GM12873 (cell line): ENCODE measurements around the gene UBASH3B.

Source experiments
- TF ChIP-seq, protein P1 (sequence below): IDR thresholded peaks from 2 replicates; pipeline ENCODE4 v1.5.1; 2012; ENCODE audit warnings: low read depth, mild to moderate bottlenecking, moderate library complexity, low read length, control low read depth; ENCODE audit not compliant: insufficient read depth; ENCODE audit errors: missing control alignments

Gene UBASH3B

DNA sequence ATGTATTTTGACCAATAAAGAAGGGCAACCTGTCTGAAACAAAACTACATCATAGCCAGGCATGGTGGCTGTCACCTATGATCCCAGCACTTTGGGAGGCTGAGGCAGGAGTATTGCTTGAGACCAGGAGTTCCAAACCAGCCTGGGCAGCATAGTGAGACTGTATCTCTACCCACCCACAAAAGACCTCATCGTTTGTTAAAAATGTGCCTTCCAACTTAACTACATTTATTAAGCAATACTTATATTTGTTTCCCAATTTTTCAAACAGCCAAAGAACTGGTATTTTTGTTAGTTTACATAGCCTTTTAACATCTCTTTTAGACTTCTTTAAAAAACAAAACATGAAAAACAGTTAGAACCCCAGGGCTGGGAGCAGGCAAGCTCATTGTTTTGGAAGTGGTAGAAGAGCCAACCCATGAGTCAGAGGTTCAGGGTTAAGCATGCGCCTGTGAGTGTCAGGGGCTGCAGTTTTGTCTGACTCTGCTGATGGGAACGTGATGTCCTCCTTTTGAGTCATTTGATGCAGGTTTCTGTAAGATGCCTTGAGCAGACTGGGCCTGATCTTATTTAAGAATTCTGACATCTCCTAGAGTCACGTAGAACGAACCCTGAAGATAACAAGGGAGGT, 128.9 kb downstream of the UBASH3B start:
- TF ChIP-seq, protein P1, sequence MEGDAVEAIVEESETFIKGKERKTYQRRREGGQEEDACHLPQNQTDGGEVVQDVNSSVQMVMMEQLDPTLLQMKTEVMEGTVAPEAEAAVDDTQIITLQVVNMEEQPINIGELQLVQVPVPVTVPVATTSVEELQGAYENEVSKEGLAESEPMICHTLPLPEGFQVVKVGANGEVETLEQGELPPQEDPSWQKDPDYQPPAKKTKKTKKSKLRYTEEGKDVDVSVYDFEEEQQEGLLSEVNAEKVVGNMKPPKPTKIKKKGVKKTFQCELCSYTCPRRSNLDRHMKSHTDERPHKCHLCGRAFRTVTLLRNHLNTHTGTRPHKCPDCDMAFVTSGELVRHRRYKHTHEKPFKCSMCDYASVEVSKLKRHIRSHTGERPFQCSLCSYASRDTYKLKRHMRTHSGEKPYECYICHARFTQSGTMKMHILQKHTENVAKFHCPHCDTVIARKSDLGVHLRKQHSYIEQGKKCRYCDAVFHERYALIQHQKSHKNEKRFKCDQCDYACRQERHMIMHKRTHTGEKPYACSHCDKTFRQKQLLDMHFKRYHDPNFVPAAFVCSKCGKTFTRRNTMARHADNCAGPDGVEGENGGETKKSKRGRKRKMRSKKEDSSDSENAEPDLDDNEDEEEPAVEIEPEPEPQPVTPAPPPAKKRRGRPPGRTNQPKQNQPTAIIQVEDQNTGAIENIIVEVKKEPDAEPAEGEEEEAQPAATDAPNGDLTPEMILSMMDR, result no peak

DNA sequence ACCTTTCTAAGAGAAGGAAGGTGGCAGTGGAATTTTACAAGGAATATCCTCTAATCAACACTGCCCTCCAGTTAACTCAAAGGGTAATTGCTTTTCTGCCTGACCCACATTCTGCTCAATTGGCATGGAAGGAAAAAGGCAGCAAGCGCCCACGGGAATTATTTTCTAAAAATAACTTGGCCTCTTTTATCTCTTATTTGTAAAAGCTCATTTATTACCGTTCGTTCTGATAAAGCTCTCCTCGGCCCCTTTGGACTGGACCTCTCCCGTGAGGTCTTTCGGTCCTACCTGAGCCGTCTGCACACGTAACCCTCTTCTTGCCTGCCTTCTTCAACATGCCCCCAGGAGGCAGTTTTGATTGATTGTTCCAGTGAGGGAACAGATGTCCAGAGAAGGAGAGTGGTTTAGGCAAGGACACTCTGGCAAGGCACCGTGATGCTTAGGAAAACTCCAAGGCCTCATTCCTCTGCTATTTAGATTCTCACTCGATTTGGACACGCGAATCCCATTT, 129.6 kb downstream of the UBASH3B start:
- TF ChIP-seq, protein P1, result no peak

DNA sequence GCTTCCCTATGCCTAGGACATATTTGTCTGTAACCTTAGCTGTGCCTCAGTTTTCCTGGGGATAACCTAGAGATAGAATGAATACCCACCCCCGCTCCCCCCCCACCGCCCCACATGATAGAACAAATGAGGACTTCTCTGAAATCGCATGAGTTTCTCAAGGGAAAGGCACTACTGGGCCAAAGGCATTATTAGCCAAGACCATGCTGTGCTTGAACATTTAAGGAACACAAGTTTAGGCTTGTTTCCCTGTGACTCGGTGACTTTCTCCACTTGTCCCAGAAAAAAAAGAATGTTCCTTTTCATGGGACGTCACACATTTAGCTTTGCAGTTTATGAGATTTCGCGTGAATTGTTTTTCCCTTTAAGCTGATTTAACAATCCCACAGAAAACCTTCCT, 131.4 kb downstream of the UBASH3B start:
- TF ChIP-seq, protein P1, result no peak

DNA sequence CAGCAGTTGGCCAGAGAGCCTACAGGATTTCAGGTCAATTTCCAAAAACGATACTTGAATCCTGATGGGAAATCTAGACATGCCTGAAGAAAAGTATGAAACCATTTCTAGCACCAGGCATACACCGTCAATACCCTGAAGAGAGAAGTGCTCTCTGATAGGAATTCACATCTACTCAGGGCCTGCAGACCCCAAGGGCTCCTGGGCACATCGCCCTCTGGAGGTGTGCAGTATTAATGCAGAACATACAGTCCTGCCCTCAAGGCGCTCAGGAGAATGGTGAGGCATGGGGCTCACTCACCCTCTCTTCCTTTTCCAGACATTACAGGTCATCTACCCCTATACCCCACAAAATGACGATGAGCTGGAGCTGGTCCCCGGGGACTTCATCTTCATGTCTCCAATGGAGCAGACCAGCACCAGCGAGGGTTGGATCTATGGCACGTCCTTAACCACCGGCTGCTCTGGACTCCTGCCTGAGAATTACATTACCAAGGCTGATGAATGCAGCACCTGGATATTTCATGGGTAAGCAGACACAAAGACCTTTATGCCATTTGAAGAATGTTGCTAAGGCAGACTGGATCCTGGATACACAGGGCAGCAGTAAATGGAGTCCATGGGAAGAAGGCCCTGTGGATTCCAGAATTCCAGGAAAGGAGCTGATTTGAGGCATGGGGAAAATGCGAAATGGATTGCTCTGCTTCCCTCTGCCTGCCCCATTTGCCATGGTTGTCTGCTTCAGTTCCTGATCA, 133.4 kb downstream of the UBASH3B start:
- TF ChIP-seq, protein P1, result peak; percentile 42

DNA sequence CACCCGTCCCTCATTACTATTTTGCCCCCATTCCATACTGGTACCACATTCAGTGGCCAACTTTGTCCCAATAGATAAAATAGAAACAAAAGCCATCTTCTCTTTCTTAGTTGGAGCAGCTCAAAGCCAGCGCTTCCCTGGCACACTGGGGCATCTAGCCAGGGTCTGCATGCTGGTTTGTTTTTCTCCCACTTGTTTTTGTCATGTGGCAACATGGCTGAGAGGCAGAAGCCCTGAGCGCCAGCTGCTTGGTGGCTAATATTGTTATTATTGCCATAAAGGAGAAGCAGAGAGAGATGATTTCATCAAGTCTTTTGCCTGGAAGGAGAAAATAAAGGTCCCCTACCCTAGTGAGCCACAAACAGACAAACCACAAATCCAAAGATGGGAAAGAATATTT, 134.4 kb downstream of the UBASH3B start:
- TF ChIP-seq, protein P1, result no peak

DNA sequence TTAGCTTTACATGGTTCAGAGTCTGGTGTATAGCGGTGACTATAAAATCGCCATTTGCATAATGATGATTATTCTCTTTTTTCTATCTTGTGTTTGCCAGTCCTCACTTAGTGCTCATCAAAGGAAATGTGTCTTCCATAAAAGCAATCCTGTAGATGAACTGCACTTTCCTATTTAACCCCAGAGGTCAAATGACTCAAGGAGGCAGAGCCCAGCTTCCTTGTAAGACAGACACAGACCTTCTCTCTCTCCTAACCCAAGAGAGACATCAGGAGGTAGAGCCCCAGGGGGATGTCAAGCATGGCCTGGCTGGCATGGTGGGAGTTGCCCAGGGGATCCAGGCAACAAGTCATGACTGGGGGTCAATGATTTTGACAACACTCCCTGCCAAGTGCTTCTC, 135.9 kb downstream of the UBASH3B start:
- TF ChIP-seq, protein P1, result no peak

DNA sequence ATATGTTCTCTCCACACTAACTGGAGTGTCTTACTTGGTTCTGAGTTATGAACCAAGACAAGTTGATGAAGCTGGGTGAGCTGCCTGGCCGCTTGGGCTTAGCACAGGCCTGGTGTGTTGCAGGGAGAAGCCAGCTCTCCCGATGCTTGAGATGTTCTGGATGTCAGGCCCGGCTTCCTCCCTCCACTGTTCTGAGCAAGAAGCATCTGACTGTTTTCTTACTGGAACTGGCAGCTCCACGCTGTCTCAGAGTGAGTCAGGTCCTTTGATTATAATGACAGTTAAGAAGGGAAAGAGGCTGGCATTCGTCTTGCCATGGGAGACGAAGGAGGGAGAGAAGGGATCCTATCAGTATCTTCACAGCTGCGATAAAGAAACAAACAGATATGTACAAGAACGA, 136.3 kb downstream of the UBASH3B start:
- TF ChIP-seq, protein P1, result no peak
